BE2C (cell line): ENCODE data around the gene BUB1B.

ENCODE experiments used
- DNase-seq: peaks from one replicate; pipeline ENCODE4 v3.0.0-alpha.2; 2020
- H3K27me3 ChIP-seq: fragments of 250-450 bp; sonication (Bioruptor Pico); 2 replicates; pipeline ENCODE4 v1.5.1; 2020; ENCODE audit warnings: mild to moderate bottlenecking
- H3K36me3 ChIP-seq: fragments of 250-450 bp; sonication (Bioruptor Pico); 2 replicates; pipeline ENCODE4 v1.5.1; 2020; ENCODE audit warnings: mild to moderate bottlenecking
- H3K4me1 ChIP-seq: fragments of 250-450 bp; sonication (Bioruptor Pico); 2 replicates; pipeline ENCODE4 v1.5.1; 2020
- H3K4me3 ChIP-seq: 2 replicates; pipeline ENCODE4 v1.5.1; 2011; ENCODE audit warnings: low read depth, low read length
- H3K9me3 ChIP-seq: fragments of 250-450 bp; sonication (Bioruptor Pico); 2 replicates; pipeline ENCODE4 v1.5.1; 2020
- TF ChIP-seq, protein P1 (sequence below): IDR thresholded peaks from 2 replicates; pipeline ENCODE4 v1.5.1; 2012; ENCODE audit warnings: mild to moderate bottlenecking, low read depth, low read length

BUB1B gene

GRCh38 chr15:40239404-40239692 lies 78.5 kb downstream of the BUB1B start:
- TF ChIP-seq, protein P1, sequence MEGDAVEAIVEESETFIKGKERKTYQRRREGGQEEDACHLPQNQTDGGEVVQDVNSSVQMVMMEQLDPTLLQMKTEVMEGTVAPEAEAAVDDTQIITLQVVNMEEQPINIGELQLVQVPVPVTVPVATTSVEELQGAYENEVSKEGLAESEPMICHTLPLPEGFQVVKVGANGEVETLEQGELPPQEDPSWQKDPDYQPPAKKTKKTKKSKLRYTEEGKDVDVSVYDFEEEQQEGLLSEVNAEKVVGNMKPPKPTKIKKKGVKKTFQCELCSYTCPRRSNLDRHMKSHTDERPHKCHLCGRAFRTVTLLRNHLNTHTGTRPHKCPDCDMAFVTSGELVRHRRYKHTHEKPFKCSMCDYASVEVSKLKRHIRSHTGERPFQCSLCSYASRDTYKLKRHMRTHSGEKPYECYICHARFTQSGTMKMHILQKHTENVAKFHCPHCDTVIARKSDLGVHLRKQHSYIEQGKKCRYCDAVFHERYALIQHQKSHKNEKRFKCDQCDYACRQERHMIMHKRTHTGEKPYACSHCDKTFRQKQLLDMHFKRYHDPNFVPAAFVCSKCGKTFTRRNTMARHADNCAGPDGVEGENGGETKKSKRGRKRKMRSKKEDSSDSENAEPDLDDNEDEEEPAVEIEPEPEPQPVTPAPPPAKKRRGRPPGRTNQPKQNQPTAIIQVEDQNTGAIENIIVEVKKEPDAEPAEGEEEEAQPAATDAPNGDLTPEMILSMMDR, result no peak
- Histone ChIP-seq H3K36me3 (no peaks in the 10 kb centered on the region), H3K9me3 (no peaks in the 10 kb centered on the region), H3K27me3 (no peaks in the 10 kb centered on the region), H3K4me3 (peak overlapping the region; percentile 47), H3K4me1 (no peaks in the 10 kb centered on the region; the same call in 1 of the 2 replicates)
- DNase-seq, result no peak

- no peak overlapping the region for H3K4me3 ChIP-seq
- H3K36me3 ChIP-seq, result no peaks in the 10 kb centered on the region
- TF ChIP-seq, protein P1, result no peak
- H3K4me1 ChIP-seq, result no peaks in the 10 kb centered on the region; the same call in 1 of the 2 replicates
- no peaks in the 10 kb centered on the region for H3K27me3 ChIP-seq
- DNase-seq, result no peak
- H3K9me3 ChIP-seq, result no peaks in the 10 kb centered on the region
Observed at GRCh38 chr15:40239693-40240618, 79.1 kb downstream of the BUB1B start.

- Histone ChIP-seq H3K27me3 (no peaks in the 10 kb centered on the region), H3K4me1 (no peaks in the 10 kb centered on the region; the same call in 1 of the 2 replicates), H3K9me3 (no peaks in the 10 kb centered on the region), H3K4me3 (no peak overlapping the region), H3K36me3 (no peaks in the 10 kb centered on the region)
- DNase-seq, result no peak
- TF ChIP-seq, protein P1, result no peak
Observed at GRCh38 chr15:40240619-40241221, 79.9 kb downstream of the BUB1B start.

- Histone ChIP-seq H3K4me3 (no peak overlapping the region), H3K27me3 (no peaks in the 10 kb centered on the region), H3K4me1 (no peaks in the 10 kb centered on the region; the same call in 1 of the 2 replicates), H3K9me3 (no peaks in the 10 kb centered on the region), H3K36me3 (no peaks in the 10 kb centered on the region)
- TF ChIP-seq, protein P1, result no peak
- no peak for DNase-seq
Observed at GRCh38 chr15:40241269-40242212, 80.7 kb downstream of the BUB1B start.

- Histone ChIP-seq H3K9me3 (no peaks in the 10 kb centered on the region), H3K4me1 (no peaks in the 10 kb centered on the region; the same call in 1 of the 2 replicates), H3K4me3 (no peak overlapping the region), H3K27me3 (no peaks in the 10 kb centered on the region), H3K36me3 (no peaks in the 10 kb centered on the region)
- TF ChIP-seq, protein P1, result no peak
- DNase-seq, result no peak
Observed at GRCh38 chr15:40242213-40242599, 81.3 kb downstream of the BUB1B start.
